Measurements from ENCODE around the gene SLCO1C1.
"Not testable (repeated sequence)": the region's sequence is repeated elsewhere in the genome, so short reads cannot be mapped to it uniquely, and the experiment has no call there.

SLCO1C1 gene, protein sequence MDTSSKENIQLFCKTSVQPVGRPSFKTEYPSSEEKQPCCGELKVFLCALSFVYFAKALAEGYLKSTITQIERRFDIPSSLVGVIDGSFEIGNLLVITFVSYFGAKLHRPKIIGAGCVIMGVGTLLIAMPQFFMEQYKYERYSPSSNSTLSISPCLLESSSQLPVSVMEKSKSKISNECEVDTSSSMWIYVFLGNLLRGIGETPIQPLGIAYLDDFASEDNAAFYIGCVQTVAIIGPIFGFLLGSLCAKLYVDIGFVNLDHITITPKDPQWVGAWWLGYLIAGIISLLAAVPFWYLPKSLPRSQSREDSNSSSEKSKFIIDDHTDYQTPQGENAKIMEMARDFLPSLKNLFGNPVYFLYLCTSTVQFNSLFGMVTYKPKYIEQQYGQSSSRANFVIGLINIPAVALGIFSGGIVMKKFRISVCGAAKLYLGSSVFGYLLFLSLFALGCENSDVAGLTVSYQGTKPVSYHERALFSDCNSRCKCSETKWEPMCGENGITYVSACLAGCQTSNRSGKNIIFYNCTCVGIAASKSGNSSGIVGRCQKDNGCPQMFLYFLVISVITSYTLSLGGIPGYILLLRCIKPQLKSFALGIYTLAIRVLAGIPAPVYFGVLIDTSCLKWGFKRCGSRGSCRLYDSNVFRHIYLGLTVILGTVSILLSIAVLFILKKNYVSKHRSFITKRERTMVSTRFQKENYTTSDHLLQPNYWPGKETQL

DNA sequence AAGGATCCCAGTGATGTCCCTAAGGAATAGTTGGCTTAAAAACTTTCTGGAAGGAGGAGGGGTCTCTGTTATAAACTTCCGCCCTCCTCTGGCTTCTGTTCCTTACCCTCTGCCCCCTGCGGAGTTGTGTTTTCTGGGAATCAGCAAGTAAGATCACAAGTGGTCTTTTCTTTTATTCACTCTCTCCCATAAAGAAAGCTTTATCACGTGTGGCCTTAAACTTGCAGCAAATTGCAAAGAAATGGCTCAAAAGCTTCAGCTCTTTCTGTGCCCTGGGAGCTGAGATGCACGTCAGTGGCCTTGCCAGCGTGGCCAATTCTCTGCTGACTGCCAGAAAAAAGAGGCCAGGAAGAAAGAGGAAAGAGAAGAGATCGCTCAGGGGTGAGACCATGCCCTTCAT is at the start of gene SLCO1C1:
SLCO1C1 (plus strand) TSS at position 101 of the 400 bp plus-strand sequence. CDS start 4,245 bp downstream, outside the sequence.
- DNase-seq, result no peak

DNA sequence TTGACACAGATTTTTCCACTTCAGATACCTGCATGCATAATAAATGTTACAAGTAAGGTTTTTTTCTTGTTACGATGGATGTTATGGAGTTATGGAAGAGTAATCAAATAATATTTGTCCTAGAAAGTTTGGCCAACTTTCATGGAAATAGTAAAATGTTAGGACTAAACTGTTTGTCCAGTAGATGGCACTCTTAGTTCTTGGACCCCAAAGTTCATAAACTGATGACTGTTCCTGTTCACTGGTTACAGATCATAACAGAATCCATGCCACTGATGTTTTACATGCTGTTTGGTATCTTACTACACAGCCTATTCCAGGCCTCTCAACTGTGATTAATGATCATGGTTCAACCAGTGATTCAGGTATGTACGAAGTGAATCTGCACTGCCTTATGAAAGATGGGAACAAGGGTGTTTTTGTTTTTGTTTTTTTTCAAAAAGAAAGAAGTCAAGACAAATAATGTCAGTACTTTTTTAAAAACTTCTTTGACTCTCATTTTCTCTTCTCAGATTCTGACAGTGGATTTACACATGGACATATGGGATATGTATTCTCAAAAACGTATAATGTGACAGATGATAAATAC is 48.8 kb upstream of the SLCO1C1 start:
- DNase-seq, result peak; percentile 39

DNA sequence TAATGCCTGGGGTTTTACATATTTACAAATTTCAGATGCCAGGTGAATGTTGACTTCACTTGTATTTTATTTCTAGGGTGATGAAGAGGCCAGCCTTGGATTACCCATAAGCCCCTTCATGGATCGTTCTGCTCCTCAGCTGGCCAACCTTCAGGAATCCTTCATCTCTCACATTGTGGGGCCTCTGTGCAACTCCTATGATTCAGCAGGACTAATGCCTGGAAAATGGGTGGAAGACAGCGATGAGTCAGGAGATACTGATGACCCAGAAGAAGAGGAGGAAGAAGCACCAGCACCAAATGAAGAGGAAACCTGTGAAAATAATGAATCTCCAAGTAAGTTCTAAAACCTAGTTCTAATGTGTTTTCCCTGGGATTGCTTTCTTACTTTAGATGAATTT is 41.3 kb upstream of the SLCO1C1 start:
- DNase-seq, result no peak

DNA sequence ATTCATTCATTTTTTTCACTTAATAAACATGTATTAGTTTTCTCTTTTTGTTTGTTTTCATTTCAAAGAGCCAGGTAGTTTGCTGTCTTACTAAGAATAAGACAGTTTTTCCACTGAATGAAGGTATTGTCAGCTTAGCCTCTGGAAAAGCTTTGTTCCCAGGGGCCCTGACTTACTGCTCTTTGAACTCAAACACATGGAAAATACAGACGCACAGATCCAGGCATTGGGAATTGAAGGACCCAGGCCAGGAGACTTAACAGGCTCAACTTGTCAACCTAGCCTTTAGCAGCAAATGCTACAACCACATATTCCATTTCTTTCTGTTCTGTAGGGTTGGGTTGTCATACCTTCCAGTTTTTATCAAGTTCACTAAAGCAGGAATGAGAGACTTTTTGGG is 38.5 kb upstream of the SLCO1C1 start:
- DNase-seq, result no peak

DNA sequence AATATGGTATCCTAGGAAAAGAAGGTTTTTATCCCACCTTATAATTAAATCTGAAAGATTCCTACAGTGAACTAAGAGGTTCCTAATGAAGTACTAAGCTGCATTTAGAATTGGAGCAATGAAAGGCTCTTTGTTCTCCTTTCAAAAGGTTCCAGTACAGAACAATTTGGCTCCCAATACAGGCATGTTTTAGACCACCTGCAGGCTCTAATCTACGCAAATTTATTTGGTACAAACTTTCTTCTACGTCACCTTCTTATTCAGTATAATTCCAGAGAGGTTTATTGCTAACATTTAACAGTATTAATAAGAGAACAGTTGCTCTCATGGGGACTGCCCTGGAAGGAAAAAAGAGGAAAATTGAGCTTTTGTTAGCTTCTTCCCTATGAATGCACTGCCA is 37.6 kb upstream of the SLCO1C1 start:
- DNase-seq, result no peak

DNA sequence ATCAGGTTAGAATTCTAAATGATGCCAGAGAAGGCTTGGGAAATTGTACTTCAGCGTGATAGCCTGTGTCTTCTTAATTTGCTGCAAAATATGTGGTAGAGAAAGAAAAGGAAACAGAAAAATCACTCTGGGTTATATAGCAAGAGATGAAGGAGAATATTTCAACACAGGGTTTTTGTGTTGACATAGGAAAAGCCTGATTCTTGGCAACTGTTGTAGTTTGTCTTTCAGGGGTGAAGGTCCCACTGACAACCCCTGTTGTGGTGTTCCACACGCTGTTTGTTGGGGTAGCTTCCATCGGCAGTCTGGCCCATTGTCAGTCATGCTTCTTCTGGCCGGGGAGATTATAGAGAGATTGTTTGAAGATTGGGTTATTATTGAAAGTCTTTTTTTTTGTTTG is 13.8 kb upstream of the SLCO1C1 start:
- DNase-seq, result no peak

DNA sequence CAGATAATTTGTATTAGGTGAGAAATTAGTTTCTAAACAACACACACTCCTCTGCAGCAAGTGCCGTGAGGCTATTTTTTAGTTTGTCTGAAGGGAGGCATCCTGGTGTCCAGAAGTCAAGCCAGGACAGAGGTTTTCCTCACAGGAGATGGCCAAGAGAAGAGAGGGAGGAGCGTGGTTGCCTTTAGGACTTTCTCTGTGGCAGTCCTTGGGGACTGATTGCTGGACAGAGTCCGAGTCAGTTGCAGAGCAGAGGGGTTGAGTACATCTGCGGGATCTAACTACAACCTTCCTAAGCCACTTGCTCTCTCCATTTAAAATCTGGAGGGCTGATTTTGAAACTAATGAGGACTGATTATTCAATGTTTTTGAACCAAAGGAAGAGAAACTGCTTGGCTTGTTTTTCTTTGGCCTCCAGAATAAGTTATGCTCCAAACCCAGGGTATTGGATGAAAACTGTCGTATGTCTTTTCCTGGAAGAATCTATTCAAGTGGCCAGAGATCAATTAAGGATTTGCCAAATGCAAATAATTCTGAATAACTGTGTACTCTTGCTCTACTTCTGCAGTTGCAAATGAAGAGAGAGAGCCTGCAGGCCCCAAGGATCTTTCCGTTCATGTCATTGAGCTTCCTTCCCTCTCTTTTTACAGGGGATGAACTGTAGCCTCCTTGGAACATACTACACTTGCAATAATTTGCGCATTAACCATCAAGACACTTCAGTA is 1.2 kb downstream of the SLCO1C1 start:
- DNase-seq, result no peak

DNA sequence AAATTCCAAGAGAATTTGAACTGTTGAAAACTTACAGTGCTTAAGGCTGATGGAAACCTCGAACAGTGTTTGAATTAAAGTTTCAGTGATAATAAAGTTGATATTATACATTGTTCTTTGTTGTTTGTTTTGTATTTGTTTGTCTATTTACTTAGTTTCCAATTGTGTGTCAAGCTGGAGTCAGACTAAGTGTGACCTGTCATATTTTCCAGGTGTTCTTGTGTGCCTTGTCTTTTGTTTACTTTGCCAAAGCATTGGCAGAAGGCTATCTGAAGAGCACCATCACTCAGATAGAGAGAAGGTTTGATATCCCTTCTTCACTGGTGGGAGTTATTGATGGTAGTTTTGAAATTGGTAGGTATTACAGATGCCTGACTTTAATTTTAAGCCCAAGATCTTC is 6.0 kb downstream of the SLCO1C1 start:
- no peak for DNase-seq

DNA sequence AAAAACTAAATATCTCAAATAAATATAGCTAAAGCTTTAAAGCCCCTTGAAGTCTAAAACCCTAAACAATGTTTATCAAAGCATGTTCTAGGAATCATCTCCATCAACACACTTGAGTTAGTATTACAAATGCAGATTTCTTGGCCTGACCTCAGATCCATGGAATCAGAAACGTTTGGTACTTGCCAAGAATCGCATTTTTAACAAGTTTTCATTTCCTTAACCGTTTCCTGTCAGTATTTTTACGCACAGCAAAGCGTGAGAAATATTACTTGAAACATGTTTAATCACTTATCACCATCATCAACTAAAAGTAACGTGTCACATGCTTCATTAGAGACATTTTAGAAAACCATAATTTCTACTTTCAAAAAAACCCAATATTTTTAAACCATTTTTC is 9.7 kb downstream of the SLCO1C1 start:
- DNase-seq, result no peak

DNA sequence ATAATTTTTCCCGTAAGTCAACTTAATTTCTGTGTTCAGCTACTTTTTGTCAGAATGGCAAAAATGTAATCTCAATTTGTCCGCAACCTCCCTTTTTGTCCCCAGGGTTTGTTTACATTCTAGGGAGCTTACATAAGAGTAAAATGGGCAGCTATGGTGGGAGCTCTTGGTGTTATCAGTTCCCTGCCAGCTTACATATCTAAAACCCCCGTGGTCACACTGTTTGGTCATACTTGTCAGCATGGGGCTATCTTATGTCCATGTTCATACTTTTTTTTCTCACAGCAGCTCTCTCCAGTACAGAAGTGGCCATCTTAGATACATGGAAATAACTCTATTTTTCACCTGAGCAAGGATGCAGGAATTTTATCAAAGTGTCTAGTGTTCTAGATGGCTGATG is 16.7 kb downstream of the SLCO1C1 start:
- DNase-seq, result no peak

DNA sequence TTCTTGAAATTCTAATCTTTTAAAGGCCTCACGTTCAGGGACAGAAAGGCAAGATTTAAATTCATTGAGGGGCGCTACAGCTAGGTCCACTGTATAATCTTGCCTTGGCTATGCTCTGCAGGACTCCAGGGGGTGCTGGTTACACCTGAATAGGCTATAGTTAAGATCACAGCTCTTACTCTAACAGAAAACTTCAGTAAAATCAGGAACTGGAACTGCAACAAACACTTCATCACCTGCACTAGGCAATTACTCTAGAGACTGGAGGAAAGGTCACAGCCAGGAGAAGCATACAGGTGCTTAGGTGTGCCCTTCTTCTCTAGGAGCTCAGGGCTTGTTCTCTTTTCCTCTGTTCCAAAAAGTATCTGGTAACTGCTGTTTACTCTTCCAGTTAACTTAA is 20.9 kb downstream of the SLCO1C1 start:
- no peak for DNase-seq

DNA sequence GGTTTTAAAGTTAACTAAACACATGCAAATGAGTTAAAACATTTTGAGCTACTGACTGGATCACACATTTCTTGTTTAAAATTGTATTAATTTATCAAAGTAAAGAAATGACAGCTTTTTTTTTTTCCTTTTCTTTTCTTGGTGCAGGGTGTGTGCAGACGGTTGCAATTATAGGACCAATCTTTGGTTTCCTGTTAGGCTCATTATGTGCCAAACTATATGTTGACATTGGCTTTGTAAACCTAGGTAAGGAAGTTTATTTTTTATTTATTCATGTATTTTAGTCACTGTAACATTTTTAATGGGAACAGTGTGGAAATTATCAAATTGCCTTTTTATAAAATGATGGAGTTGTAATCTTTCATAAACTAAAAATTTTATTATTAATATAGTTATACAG is 21.9 kb downstream of the SLCO1C1 start:
- DNase-seq, result no peak

DNA sequence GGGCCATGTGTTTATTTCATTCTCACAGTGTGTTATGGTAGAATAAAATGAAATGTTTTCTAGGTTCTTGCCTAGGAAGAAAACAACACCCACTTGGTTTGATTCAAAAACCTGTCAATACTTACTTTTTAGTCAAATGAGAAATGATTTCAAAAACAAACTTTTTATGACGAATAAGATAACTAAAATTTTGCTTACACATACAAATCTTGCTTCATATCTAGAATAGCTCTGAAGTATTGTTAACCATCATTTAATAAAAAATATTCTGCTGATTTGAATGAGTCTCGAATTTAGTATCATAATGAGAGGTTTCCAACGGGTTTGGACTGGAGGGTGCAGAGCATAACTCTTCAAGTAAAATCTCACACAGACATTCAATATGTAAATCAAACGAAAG is 23.2 kb downstream of the SLCO1C1 start:
- no peak for DNase-seq

DNA sequence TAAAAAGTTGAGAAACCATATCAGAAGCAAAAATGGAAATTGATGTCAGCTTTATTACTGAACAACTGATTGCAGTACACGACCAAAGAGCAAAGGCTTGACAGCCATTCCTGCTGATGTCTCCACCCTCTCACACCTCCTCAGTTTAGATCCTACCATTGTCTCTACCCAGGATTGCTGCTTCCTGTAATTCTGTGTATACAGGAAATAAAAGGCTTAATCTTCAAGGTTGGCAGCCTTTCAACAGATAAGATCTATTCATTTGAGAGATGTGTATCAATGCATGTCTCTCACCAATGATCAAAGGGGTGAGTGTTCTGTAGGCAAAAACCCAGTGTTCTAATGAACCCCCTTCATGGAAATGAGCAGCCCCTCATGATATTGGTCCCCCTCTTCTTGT is 27.0 kb downstream of the SLCO1C1 start:
- DNase-seq, result no peak

DNA sequence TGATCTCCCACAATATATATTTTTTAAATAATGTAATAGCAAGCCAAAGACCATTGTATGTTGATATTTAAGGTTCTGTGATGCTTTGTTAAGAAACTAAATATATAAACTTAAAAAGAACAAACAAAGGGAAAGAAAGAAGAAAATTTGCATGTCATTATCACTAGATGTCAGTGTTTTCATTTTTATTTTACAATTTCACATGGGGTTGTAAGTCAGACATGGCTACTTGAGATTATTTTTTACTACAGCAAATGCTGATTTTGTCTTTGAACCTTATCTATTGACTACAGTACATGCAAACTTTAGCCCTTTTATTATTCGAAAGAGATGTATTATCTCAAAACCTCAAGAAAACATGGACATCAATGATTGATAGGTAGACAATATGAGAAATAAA is 36.1 kb downstream of the SLCO1C1 start:
- no peak for DNase-seq

DNA sequence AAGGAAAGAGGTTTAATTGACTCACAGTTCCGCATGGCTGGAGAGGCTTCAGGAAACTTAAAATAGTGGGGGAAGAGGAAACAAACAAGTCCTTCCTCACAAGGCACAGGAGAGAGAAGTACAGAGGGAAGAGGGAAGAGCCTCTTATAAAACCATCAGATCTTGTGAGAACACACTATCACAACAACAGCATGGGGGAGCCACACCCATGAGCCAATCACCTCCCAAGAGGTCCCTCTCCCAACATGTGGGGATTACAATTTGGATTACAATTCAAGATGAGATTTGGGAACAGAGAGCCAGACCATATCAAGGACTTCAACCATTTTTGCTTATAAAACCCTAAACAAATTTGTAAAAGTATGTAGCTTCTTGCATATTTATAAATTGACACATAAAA is 45.8 kb downstream of the SLCO1C1 start:
- DNase-seq, result no peak

DNA sequence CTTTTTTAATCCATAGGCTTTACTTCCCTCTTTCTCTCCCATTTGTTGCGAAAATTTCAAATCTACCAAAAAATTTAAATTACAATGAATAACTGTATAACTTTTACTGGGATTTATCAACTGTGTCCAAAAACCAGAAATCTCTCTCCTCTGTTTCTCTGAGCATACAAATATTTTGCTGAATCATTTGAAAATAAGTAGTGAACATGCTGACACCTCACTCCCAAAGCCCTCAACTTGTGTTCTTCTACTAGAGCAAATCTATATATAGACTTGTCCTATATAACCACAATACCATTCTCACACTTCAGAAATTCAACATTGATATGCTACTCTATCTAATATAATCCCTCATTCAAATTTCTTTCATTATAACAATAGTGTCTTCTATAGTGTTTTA is 53.1 kb downstream of the SLCO1C1 start:
- no peak for DNase-seq

DNA sequence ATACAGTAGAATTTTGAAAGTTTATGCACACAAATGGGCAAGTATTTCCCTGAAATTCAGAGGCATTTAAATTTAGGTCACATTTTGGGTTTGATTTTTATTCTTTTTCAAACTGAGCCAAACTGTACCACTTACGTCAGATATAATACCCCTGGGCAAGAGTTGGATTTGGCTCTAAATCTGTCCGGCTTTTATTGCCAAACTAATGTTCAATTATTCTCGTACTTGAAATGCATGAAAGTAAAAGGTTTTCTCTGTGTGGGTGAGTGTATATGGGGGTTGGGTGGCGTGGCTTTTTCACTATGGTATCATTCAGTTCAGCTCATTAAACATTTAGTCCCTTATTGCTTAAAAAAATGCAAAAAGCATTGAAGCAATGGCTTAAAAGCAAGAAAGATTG is 55.9 kb downstream of the SLCO1C1 start:
- no peak for DNase-seq

DNA sequence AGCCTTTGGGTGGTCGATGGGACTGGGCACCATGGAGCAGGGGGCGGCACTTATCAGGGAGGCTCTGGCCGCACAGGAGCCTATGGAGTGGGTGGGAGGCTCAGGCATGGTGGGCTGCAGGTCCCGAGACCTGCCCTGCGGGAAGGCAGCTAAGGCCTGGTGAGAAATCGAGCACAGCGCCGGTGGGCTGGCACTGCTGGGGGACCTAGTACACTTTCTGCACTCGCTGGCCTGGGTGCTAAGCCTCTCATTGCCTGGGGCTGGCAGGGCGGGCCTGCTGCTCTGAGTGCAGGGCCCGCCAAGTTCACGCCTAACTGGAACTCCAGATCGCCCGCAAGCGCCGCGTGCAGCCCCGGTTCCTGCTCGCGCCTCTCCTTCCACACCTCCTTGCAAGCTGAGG is 82.3 kb downstream of the SLCO1C1 start:
- no peak for DNase-seq

DNA sequence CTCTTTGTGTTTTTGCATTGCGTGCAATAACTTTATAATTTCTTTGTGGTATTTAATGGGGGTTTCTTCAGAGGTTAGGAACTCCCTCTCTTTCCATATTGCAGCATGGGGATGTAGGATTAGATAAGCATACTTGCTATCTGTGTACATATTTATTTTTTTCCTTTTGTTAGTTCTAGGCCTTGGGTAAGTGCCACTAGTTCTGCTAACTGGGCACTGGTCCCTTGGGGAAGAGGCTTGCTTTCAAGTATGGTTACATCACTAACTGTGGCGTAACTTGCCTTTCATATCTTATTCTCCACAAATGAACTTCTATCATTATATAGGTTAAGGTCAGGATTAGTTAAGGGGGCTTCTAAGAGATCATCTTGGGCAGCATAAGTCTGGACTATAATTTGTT is 83.8 kb downstream of the SLCO1C1 start:
- DNase-seq, result no peak

DNA sequence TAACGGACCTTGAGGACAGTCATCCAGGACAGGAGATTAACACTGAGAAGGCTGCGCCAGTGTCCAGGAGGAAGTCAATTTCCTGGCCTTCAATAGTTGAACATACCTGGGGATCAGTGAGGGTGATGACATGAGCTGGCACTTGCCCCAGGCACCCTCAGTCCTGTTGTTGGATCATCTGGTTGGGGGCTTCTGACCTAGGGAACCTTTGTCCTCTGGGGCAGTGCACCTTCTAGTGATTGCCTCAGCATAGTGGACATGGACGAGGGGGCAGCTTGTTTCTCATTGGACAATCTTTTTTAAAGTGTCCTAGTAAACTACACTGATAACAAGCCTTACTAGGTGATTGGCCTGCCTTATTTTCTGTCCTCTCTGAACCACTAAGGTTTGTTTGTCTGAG is 84.8 kb downstream of the SLCO1C1 start:
- DNase-seq, result not testable (repeated sequence)

DNA sequence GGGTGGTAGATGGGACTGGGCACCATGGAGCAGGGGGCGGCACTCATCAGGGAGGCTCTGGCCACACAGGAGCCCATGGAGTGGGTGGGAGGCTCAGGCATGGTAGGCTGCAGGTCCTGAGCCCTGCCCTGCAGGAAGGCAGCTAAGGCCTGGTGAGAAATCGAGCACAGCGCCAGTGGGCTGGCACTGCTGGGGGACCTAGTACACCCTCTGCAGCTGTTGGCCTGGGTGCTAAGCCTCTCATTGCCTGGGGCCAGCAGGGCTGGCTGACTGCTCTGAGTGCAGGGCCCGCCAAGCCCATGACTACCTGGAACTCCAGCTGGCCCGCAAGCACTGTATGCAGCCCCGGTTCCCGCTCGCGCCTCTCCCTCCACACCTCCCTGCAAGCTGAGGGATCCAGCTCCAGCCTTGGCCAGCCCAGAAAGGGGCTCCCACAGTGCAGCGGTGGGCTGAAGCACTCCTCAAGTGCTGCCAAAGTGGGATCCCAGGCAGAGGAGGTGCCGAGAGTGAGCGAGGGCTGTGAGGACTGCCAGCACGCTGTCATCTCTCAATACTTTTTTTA is 88.7 kb downstream of the SLCO1C1 start:
- not testable (repeated sequence) for DNase-seq

DNA sequence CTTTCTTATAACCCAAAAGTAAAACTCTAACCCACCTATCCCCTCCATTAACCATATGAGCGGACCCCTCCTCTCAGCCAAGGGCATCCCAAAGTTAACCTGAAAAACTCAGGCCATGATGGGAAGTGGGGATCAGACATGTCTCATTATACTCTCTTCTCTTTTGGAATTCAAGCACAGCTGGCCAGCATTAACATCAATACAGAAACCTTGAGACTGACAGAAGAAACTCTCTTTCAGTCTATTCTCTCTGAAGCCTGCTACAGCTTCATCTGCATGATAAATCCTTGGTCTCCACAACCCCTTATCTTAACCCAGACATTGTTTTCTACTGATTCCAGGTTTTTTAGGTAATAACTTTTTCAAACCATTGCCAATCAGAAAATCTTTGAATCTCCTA is 97.8 kb downstream of the SLCO1C1 start:
- DNase-seq, result no peak
